Naive thymus-derived CD4-positive, alpha-beta T cell (primary cell): Measurements from ENCODE around the gene SMIM35. TPM values are rescaled to one million over a fixed set of nuclear protein-coding genes. Genes with fewer than 3 reads are reported as not detected.

Source experiments
- ATAC-seq: fragments of 150-1000 bp; cut with Tn5 transposase; 2 replicates; pipeline ENCODE4 v1.10.0; 2021; ENCODE audit warnings: mild to moderate bottlenecking, moderate library complexity
- CTCF ChIA-PET: fragments of 350-600 bp; sonication (Branson Sonifier 250); formaldehyde crosslinking; loops from one replicate; lab custom pipeline; 2021; ENCODE audit warnings: antibody characterized with exemption; lab: Charles Lee
- POLR2A ChIA-PET: fragments of 350-600 bp; sonication (Branson Sonifier 250); formaldehyde crosslinking; loops from one replicate; lab custom pipeline; 2021; ENCODE audit warnings: antibody characterized with exemption, inconsistent platforms; lab: Charles Lee
- DNase-seq, 9 donors: peaks; one replicate each; pipeline versions ENCODE4 v3.0.0 to v3.0.0-alpha.2; 2020 to 2022; ENCODE audit warnings: mixed read lengths in 1 of 9
- H3K27ac ChIP-seq: one replicate; pipeline ENCODE4 v1.7.0; 2013; ENCODE audit warnings: mild to moderate bottlenecking, low read depth, low read length, moderate library complexity
- H3K27me3 ChIP-seq, 2 donors: one replicate each; pipeline ENCODE4 v1.7.0; 2013; ENCODE audit warnings: low read length in 2 of 2, mild to moderate bottlenecking in 2 of 2, moderate library complexity in 2 of 2; ENCODE audit not compliant: control insufficient read depth in 2 of 2, insufficient read depth in 2 of 2
- H3K36me3 ChIP-seq, 3 experiments: 1 replicate in 2 of 3; 2 replicates in 1 of 3; pipeline ENCODE4 v1.7.0; 2013; ENCODE audit warnings: low read length in 3 of 3, mild to moderate bottlenecking in 3 of 3, moderate library complexity in 1 of 3; ENCODE audit not compliant: insufficient read depth in 3 of 3, control insufficient read depth in 2 of 3
- H3K4me1 ChIP-seq, 2 donors: one replicate each; pipeline ENCODE4 v1.7.0; 2013; ENCODE audit warnings: low read length in 2 of 2, mild to moderate bottlenecking in 2 of 2, moderate library complexity in 1 of 2; ENCODE audit not compliant: control insufficient read depth in 2 of 2, insufficient read depth in 2 of 2
- H3K4me3 ChIP-seq: 2 replicates; pipeline ENCODE4 v1.7.0; 2013; ENCODE audit warnings: mild to moderate bottlenecking, low read length
- H3K9me3 ChIP-seq, 3 experiments: 1 replicate in 2 of 3; 2 replicates in 1 of 3; pipeline ENCODE4 v1.7.0; 2013; ENCODE audit warnings: low read length in 3 of 3; ENCODE audit not compliant: control insufficient read depth in 2 of 3
- H3K27ac Mint-ChIP-seq, 9 donors: one replicate each; pipeline ENCODE4 v1.8.0; 2020 to 2022; ENCODE audit warnings: mixed read lengths in 9 of 9, mild to moderate bottlenecking in 8 of 9, moderate library complexity in 5 of 9, inconsistent platforms in 2 of 9
- H3K27me3 Mint-ChIP-seq, 5 donors: one replicate each; pipeline ENCODE4 v1.8.0; 2021 to 2022; ENCODE audit warnings: mixed read lengths in 5 of 5, mild to moderate bottlenecking in 1 of 5
- H3K36me3 Mint-ChIP-seq, 5 donors: one replicate each; pipeline ENCODE4 v1.8.0; 2020 to 2022; ENCODE audit warnings: mixed read lengths in 5 of 5, mild to moderate bottlenecking in 3 of 5, inconsistent platforms in 1 of 5
- H3K4me1 Mint-ChIP-seq, 7 donors: one replicate each; pipeline ENCODE4 v1.8.0; 2020 to 2022; ENCODE audit warnings: mixed read lengths in 7 of 7, mild to moderate bottlenecking in 3 of 7, inconsistent platforms in 1 of 7
- H3K4me3 Mint-ChIP-seq, 10 donors: one replicate each; pipeline ENCODE4 v1.8.0; 2020 to 2022; ENCODE audit warnings: mild to moderate bottlenecking in 10 of 10, mixed read lengths in 10 of 10, moderate library complexity in 6 of 10, inconsistent platforms in 2 of 10
- H3K9me3 Mint-ChIP-seq, 11 donors: one replicate each; pipeline ENCODE4 v1.8.0; 2020 to 2022; ENCODE audit warnings: mixed read lengths in 11 of 11, mild to moderate bottlenecking in 4 of 11, inconsistent platforms in 1 of 11, moderate library complexity in 1 of 11
- intact Hi-C, 2 donors: fragments of 100-400 bp; cut with micrococcal nuclease; formaldehyde crosslinking; loops; one replicate each; pipeline ENCODE4 v1.15.1; 2023
- polyA plus RNA-seq, 2 donors: library from polyadenylated mRNA; unstranded; fragments of 300-500 nt; fragmentation: Illumina TruSeq; gene quantifications; one replicate each; pipeline ENCODE4 v1.2.3, GENCODE V29; 2021
- total RNA-seq, 6 experiments: library from RNA in 5 of 6; stranded (reverse) in 5 of 6; gene quantifications; 1 replicate in 5 of 6; 2 replicates in 1 of 6; pipeline ENCODE4 v1.2.3 and lab custom pipeline; 2021 to 2026

SMIM35 gene
- total and polyA plus RNA-seq, 7 experiments from 2014 or later, result 0.11 to 0.60 (median 0.28) TPM; not detected in 3

GRCh38 chr11:118109231-118109630 lies 22.5 kb upstream of the SMIM35 start:
- ChIA-PET CTCF (no interaction called here), POLR2A (no interaction called here)
- H3K36me3 ChIP-seq, result no peaks in the 10 kb centered on the region
- no peak overlapping the region for H3K4me3 ChIP-seq
- peaks cover 0 to 16% (median 9%) of the 10 kb centered on the region in 5 donors for H3K27me3 Mint-ChIP-seq
- H3K27me3 ChIP-seq, result no peaks in the 10 kb centered on the region
- H3K4me1 Mint-ChIP-seq, result peaks cover 0 to 3% (median 0%) of the 10 kb centered on the region in 7 donors
- H3K9me3 ChIP-seq, result no peaks in the 10 kb centered on the region
- no peak overlapping the region for H3K27ac ChIP-seq
- H3K9me3 Mint-ChIP-seq, result no peaks in the 10 kb centered on the region
- H3K36me3 Mint-ChIP-seq, result no peaks in the 10 kb centered on the region
- intact Hi-C loops, result no loop called here
- no peaks in the 10 kb centered on the region for H3K4me1 ChIP-seq
- H3K4me3 Mint-ChIP-seq, result no peak overlapping the region
- ATAC-seq, result no peak
- no peak overlapping the region for H3K27ac Mint-ChIP-seq
- DNase-seq, result no peak

- no peaks in the 10 kb centered on the region for H3K4me1 ChIP-seq
- no peaks in the 10 kb centered on the region for H3K9me3 Mint-ChIP-seq
- no peaks in the 10 kb centered on the region for H3K4me1 Mint-ChIP-seq
- H3K36me3 ChIP-seq, result no peaks in the 10 kb centered on the region
- DNase-seq (no peak), ATAC-seq (no peak)
- H3K9me3 ChIP-seq, result no peaks in the 10 kb centered on the region
- H3K4me3 Mint-ChIP-seq, result no peak overlapping the region
- ChIA-PET POLR2A (no interaction called here), CTCF (no interaction called here)
- no peak overlapping the region for H3K27ac ChIP-seq
- no peaks in the 10 kb centered on the region for H3K27me3 ChIP-seq
- intact Hi-C loops, result no loop called here
- no peak overlapping the region for H3K27ac Mint-ChIP-seq
- no peaks in the 10 kb centered on the region for H3K36me3 Mint-ChIP-seq
- peaks cover 0 to 18% (median 8%) of the 10 kb centered on the region in 5 donors for H3K27me3 Mint-ChIP-seq
- no peak overlapping the region for H3K4me3 ChIP-seq
Measured at GRCh38 chr11:118108513-118108912, 21.8 kb upstream of the SMIM35 start.

GRCh38 chr11:118106789-118107335 lies 20.1 kb upstream of the SMIM35 start:
- Histone ChIP-seq H3K27ac (no peak overlapping the region), H3K4me3 (no peak overlapping the region), H3K4me1 (no peaks in the 10 kb centered on the region), H3K9me3 (no peaks in the 10 kb centered on the region), H3K36me3 (no peaks in the 10 kb centered on the region), H3K27me3 (no peaks in the 10 kb centered on the region)
- Mint-ChIP-seq H3K27ac (no peak overlapping the region), H3K4me1 (peaks cover 0 to 2% (median 0%) of the 10 kb centered on the region in 7 donors), H3K36me3 (no peaks in the 10 kb centered on the region), H3K27me3 (peaks cover 0 to 18% (median 4%) of the 10 kb centered on the region in 5 donors), H3K9me3 (no peaks in the 10 kb centered on the region), H3K4me3 (no peak overlapping the region)
- intact Hi-C loops, result no loop called here
- CTCF ChIA-PET, result no interaction called here
- POLR2A ChIA-PET, result no interaction called here
- DNase-seq (no peak), ATAC-seq (no peak)

GRCh38 chr11:118105657-118106305 lies 19.0 kb upstream of the SMIM35 start:
- H3K27me3 Mint-ChIP-seq, result peaks cover 0 to 20% (median 0%) of the 10 kb centered on the region in 5 donors
- H3K4me1 Mint-ChIP-seq, result peaks cover 0 to 2% (median 0%) of the 10 kb centered on the region in 7 donors
- intact Hi-C loops, result no loop called here
- no peaks in the 10 kb centered on the region for H3K36me3 ChIP-seq
- H3K9me3 Mint-ChIP-seq, result no peaks in the 10 kb centered on the region
- ATAC-seq, result no peak
- POLR2A ChIA-PET, result no interaction called here
- no peaks in the 10 kb centered on the region for H3K27me3 ChIP-seq
- H3K4me1 ChIP-seq, result no peaks in the 10 kb centered on the region
- no peak overlapping the region for H3K27ac Mint-ChIP-seq
- no peak for DNase-seq
- H3K27ac ChIP-seq, result no peak overlapping the region
- H3K9me3 ChIP-seq, result no peaks in the 10 kb centered on the region
- no peaks in the 10 kb centered on the region for H3K36me3 Mint-ChIP-seq
- CTCF ChIA-PET, result no interaction called here
- no peak overlapping the region for H3K4me3 Mint-ChIP-seq
- no peak overlapping the region for H3K4me3 ChIP-seq

- H3K36me3 ChIP-seq, result no peaks in the 10 kb centered on the region
- H3K9me3 Mint-ChIP-seq, result no peaks in the 10 kb centered on the region
- no peak for ATAC-seq
- intact Hi-C loops, result no loop called here
- no peaks in the 10 kb centered on the region for H3K4me1 ChIP-seq
- no peak overlapping the region for H3K27ac Mint-ChIP-seq
- no peak overlapping the region for H3K4me3 Mint-ChIP-seq
- ChIA-PET CTCF (no interaction called here), POLR2A (interaction anchor here (0.5 kb wide), 1 partner anchor 25 kb away, joined by 3 read pairs; no protein-coding TSS in a partner anchor)
- no peaks in the 10 kb centered on the region for H3K27me3 ChIP-seq
- no peaks in the 10 kb centered on the region for H3K36me3 Mint-ChIP-seq
- no peak overlapping the region for H3K4me3 ChIP-seq
- no peaks in the 10 kb centered on the region for H3K9me3 ChIP-seq
- DNase-seq, result no peak
- peaks cover 0 to 18% (median 0%) of the 10 kb centered on the region in 5 donors for H3K27me3 Mint-ChIP-seq
- H3K4me1 Mint-ChIP-seq, result peaks cover 0 to 2% (median 0%) of the 10 kb centered on the region in 7 donors
- H3K27ac ChIP-seq, result no peak overlapping the region
Measured at GRCh38 chr11:118104491-118104890, 17.7 kb upstream of the SMIM35 start.

- H3K9me3 ChIP-seq, result no peaks in the 10 kb centered on the region
- H3K27ac ChIP-seq, result no peak overlapping the region
- POLR2A ChIA-PET, result no interaction called here
- no peak overlapping the region for H3K4me3 ChIP-seq
- no peaks in the 10 kb centered on the region for H3K36me3 ChIP-seq
- Mint-ChIP-seq H3K4me1 (peaks cover 0 to 2% (median 0%) of the 10 kb centered on the region in 7 donors), H3K4me3 (no peak overlapping the region), H3K27me3 (peaks cover 0 to 17% (median 5%) of the 10 kb centered on the region in 5 donors), H3K9me3 (no peaks in the 10 kb centered on the region), H3K36me3 (no peaks in the 10 kb centered on the region), H3K27ac (no peak overlapping the region)
- no peaks in the 10 kb centered on the region for H3K27me3 ChIP-seq
- DNase-seq, result no peak
- ATAC-seq, result no peak
- intact Hi-C loops, result no loop called here
- CTCF ChIA-PET, result no interaction called here
- no peaks in the 10 kb centered on the region for H3K4me1 ChIP-seq
Measured at GRCh38 chr11:118102721-118103261, 16.0 kb upstream of the SMIM35 start.
